Measurements from ENCODE around the gene HNMT. TPM values are rescaled to one million over a fixed set of nuclear protein-coding genes. Genes with fewer than 3 reads are reported as not detected.

The HNMT gene
- total RNA-seq, 1 donor from 2014 or later: 3.2 TPM

DNA sequence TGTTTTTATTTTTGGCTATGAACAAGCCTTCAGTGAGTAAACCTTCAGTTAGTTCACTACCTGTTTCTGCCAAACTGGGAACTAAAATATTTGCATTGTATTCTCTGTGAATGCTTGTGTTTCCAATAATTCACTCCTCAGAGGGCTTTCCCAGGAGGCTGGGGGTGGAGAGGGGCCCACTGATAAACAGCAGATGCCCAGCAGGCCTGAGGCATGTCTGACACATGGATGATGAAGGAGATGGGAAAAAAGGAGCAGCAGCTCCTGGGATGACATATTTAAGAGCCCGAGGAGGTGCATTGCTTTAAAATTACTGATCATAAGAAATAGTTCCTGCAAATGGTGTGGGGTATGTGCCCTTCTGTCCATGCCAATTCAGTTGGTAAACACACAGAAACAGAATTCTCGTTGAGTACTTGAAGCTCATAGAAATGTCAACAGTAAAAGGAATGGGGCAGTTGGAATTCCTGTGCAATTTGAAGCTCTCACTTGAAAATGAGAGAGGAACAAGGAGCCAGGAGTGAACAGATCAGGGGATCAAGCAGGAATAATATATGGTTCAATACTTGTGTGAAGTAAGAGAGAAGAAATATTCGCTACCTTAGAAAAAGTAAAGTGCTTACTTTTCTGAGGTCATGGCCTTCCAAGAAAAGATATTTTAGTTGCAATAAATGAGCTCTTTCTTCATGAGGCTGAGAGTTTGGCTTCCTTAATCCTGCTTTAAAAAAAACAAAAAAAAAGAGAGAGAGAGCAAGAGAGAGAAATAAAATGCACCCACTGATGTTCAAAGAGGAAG is 22.0 kb upstream of the HNMT start:
- Mint-ChIP-seq H3K36me3 (ENCODE audit: unreplicated experiment) (no peaks in the 10 kb centered on the region), H3K4me3 (ENCODE audit: unreplicated experiment) (no peak overlapping the region), H3K9me3 (ENCODE audit: unreplicated experiment) (no peaks in the 10 kb centered on the region), H3K4me1 (ENCODE audit: unreplicated experiment) (no peaks in the 10 kb centered on the region), H3K27me3 (ENCODE audit: unreplicated experiment) (peaks cover 35% of the 10 kb centered on the region), H3K27ac (ENCODE audit: unreplicated experiment) (no peak overlapping the region)
- DNase-seq (ENCODE audit: extremely low spot score, unreplicated experiment): no peak
- TF ChIP-seq, protein P1, sequence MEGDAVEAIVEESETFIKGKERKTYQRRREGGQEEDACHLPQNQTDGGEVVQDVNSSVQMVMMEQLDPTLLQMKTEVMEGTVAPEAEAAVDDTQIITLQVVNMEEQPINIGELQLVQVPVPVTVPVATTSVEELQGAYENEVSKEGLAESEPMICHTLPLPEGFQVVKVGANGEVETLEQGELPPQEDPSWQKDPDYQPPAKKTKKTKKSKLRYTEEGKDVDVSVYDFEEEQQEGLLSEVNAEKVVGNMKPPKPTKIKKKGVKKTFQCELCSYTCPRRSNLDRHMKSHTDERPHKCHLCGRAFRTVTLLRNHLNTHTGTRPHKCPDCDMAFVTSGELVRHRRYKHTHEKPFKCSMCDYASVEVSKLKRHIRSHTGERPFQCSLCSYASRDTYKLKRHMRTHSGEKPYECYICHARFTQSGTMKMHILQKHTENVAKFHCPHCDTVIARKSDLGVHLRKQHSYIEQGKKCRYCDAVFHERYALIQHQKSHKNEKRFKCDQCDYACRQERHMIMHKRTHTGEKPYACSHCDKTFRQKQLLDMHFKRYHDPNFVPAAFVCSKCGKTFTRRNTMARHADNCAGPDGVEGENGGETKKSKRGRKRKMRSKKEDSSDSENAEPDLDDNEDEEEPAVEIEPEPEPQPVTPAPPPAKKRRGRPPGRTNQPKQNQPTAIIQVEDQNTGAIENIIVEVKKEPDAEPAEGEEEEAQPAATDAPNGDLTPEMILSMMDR (IDR thresholded peaks at IDR 0.05): no peak

DNA sequence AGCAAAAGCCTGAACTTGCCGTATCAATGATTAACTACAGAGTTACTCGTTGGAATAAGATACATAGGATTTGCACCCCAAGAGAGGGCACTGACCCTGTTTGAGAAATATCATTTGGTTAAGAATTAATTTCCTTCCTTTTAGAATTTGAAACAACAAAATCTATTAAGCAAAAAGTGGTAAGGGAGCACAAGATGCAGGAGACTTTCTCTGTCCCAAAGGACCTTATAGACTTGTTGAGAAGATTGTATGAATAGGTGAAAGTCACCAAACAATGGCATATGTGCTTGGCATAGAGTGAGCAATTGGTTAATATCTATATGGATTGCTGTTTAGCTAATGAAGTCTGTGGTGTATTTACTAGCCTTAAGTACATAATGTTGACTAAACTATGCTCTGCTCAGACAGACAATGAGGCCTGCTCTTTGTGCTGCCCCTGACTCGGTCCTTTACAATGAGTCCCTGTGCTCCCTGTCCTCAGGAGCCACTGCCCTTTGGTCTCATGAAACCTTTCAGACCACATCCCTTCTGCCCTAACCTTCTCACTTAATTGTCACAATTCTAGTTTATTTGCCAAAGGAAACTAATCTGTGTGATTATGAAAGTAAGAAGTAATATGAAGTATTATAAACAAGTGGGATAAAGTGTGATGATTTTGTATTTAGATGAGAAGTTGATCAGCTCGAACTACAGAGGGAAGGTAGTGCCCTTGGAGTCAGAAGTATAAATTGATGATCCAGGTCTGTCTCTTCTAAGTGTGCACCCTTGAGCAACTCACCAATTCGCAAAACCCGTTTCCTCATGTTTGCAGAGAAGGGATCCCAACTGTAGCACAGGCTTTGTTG is 21.2 kb upstream of the HNMT start:
- no peak for DNase-seq (ENCODE audit: extremely low spot score, unreplicated experiment)
- TF ChIP-seq, protein P1 (IDR thresholded peaks at IDR 0.05): no peak
- H3K27ac Mint-ChIP-seq (ENCODE audit: unreplicated experiment): no peak overlapping the region
- no peaks in the 10 kb centered on the region for H3K4me1 Mint-ChIP-seq (ENCODE audit: unreplicated experiment)
- no peaks in the 10 kb centered on the region for H3K9me3 Mint-ChIP-seq (ENCODE audit: unreplicated experiment)
- H3K36me3 Mint-ChIP-seq (ENCODE audit: unreplicated experiment): no peaks in the 10 kb centered on the region
- no peak overlapping the region for H3K4me3 Mint-ChIP-seq (ENCODE audit: unreplicated experiment)
- H3K27me3 Mint-ChIP-seq (ENCODE audit: unreplicated experiment): peaks cover 32% of the 10 kb centered on the region

DNA sequence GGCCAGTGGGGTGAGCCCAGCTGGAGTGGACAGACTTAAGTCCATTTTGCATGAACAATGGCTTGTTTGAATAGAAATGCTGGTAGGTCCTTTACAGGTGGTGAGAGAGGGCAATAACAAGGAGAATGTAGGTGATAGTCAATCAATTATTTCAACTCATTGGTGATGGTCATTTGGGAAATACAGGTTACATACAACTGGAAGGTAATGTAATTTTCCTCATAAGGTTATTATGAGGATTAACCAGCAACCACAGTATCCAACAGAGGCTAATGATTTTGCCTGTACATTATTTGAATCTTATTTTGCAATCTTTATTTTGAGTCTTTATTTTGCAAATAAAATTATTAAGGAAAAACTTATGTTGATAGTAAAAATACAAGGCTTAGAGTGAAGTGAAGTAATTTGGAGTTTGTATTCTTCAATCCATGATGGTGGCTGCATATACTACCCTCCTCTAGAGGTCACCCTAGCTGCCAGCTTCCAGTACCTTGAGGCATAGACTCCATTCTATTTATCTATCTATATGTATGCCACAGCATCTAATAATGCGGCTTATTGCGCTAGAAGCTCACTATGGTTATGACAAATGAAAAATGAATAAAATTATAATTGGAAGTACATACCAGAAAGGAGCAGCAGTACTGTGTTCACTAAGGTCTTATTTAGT is 20.5 kb upstream of the HNMT start:
- no peaks in the 10 kb centered on the region for H3K9me3 Mint-ChIP-seq (ENCODE audit: unreplicated experiment)
- H3K27me3 Mint-ChIP-seq (ENCODE audit: unreplicated experiment): peaks cover 32% of the 10 kb centered on the region
- no peaks in the 10 kb centered on the region for H3K4me1 Mint-ChIP-seq (ENCODE audit: unreplicated experiment)
- DNase-seq (ENCODE audit: extremely low spot score, unreplicated experiment): no peak
- TF ChIP-seq, protein P1 (IDR thresholded peaks at IDR 0.05): no peak
- H3K27ac Mint-ChIP-seq (ENCODE audit: unreplicated experiment): no peak overlapping the region
- no peak overlapping the region for H3K4me3 Mint-ChIP-seq (ENCODE audit: unreplicated experiment)
- H3K36me3 Mint-ChIP-seq (ENCODE audit: unreplicated experiment): no peaks in the 10 kb centered on the region

DNA sequence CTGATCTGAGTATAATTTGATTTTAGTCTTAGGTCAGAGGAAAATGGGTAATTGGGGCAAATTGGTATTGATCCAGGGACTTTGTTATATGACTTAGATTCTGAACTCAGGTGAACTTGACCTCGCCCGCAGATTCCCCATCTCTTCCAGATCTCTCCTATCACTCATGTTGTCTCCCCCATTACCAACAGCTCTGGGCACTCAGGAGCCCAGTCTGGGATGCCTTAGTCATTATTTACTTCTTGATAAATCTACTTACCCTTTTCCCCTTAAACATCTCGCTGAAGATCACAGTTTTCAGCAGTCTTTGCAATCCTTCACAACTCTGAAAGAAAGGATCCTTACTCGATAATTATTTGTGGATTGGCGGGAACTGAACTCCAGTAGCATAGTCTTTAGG is 19.6 kb upstream of the HNMT start:
- Mint-ChIP-seq H3K9me3 (ENCODE audit: unreplicated experiment) (no peaks in the 10 kb centered on the region), H3K36me3 (ENCODE audit: unreplicated experiment) (no peaks in the 10 kb centered on the region), H3K4me1 (ENCODE audit: unreplicated experiment) (no peaks in the 10 kb centered on the region), H3K27me3 (ENCODE audit: unreplicated experiment) (peaks cover 32% of the 10 kb centered on the region), H3K4me3 (ENCODE audit: unreplicated experiment) (no peak overlapping the region), H3K27ac (ENCODE audit: unreplicated experiment) (no peak overlapping the region)
- TF ChIP-seq, protein P1 (IDR thresholded peaks at IDR 0.05): no peak
- no peak for DNase-seq (ENCODE audit: extremely low spot score, unreplicated experiment)

All from osteocyte (in vitro differentiated cells).